ENCODE measurements around the gene OMP. TPM values are rescaled to one million over a fixed set of nuclear protein-coding genes. Genes with fewer than 3 reads are reported as not detected.
A peak's percentile ranks its signal among the peaks of the same experiment; 100 is the strongest.

Gene OMP
- total RNA-seq, 4 donors from 2014 or later: 1.0 to 2.1 TPM; not detected in 2

GRCh38 chr11:77144857-77145428 is 42.3 kb downstream of the OMP start:
- no peak overlapping the region for H3K27ac ChIP-seq
- intact Hi-C loops (cut with DNase I; ENCODE audit: low total_unique reads): no loop called here
- TF ChIP-seq, protein P1, sequence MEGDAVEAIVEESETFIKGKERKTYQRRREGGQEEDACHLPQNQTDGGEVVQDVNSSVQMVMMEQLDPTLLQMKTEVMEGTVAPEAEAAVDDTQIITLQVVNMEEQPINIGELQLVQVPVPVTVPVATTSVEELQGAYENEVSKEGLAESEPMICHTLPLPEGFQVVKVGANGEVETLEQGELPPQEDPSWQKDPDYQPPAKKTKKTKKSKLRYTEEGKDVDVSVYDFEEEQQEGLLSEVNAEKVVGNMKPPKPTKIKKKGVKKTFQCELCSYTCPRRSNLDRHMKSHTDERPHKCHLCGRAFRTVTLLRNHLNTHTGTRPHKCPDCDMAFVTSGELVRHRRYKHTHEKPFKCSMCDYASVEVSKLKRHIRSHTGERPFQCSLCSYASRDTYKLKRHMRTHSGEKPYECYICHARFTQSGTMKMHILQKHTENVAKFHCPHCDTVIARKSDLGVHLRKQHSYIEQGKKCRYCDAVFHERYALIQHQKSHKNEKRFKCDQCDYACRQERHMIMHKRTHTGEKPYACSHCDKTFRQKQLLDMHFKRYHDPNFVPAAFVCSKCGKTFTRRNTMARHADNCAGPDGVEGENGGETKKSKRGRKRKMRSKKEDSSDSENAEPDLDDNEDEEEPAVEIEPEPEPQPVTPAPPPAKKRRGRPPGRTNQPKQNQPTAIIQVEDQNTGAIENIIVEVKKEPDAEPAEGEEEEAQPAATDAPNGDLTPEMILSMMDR (IDR thresholded peaks at IDR 0.05): no peak
- TF ChIP-seq POLR2A (IDR thresholded peaks at IDR 0.05): no peak
- no peaks in the 10 kb centered on the region for H3K4me1 ChIP-seq
- H3K36me3 ChIP-seq: no peaks in the 10 kb centered on the region
- no peak for DNase-seq
- H3K9me3 ChIP-seq: no peaks in the 10 kb centered on the region
- no peaks in the 10 kb centered on the region for H3K27me3 ChIP-seq
- H3K4me3 ChIP-seq: no peak overlapping the region

- no peak overlapping the region for H3K4me3 ChIP-seq
- no peaks in the 10 kb centered on the region for H3K27me3 ChIP-seq
- no peaks in the 10 kb centered on the region for H3K36me3 ChIP-seq
- TF ChIP-seq POLR2A (IDR thresholded peaks at IDR 0.05): no peak
- TF ChIP-seq, protein P1 (IDR thresholded peaks at IDR 0.05): no peak
- DNase-seq: no peak
- H3K4me1 ChIP-seq: no peaks in the 10 kb centered on the region
- H3K27ac ChIP-seq: no peak overlapping the region
- intact Hi-C loops (cut with DNase I; ENCODE audit: low total_unique reads): no loop called here
- no peaks in the 10 kb centered on the region for H3K9me3 ChIP-seq
These were observed 43.8 kb downstream of the OMP start for GRCh38 chr11:77146261-77147035.

- no peaks in the 10 kb centered on the region for H3K27me3 ChIP-seq
- DNase-seq: no peak
- H3K27ac ChIP-seq: no peak overlapping the region
- no peaks in the 10 kb centered on the region for H3K9me3 ChIP-seq
- intact Hi-C loops (cut with DNase I; ENCODE audit: low total_unique reads): no loop called here
- no peaks in the 10 kb centered on the region for H3K4me1 ChIP-seq
- TF ChIP-seq, protein P1 (IDR thresholded peaks at IDR 0.05): no peak
- TF ChIP-seq POLR2A (IDR thresholded peaks at IDR 0.05): no peak
- no peaks in the 10 kb centered on the region for H3K36me3 ChIP-seq
- no peak overlapping the region for H3K4me3 ChIP-seq
These were observed 44.3 kb downstream of the OMP start for GRCh38 chr11:77147036-77147315.

GRCh38 chr11:77147668-77148321 is 45.2 kb downstream of the OMP start:
- intact Hi-C loops (cut with DNase I; ENCODE audit: low total_unique reads): no loop called here

More at GRCh38 chr11:77147668-77148321, 45.2 kb downstream of the OMP start:
- Histone ChIP-seq H3K27me3 (no peaks in the 10 kb centered on the region), H3K27ac (no peak overlapping the region), H3K4me3 (peak overlapping the region in 1 of 2 donors; percentile 21), H3K36me3 (no peaks in the 10 kb centered on the region), H3K4me1 (no peaks in the 10 kb centered on the region), H3K9me3 (no peaks in the 10 kb centered on the region)
- DNase-seq: no peak
- TF ChIP-seq POLR2A (IDR thresholded peaks at IDR 0.05): no peak
- TF ChIP-seq, protein P1 (IDR thresholded peaks at IDR 0.05): no peak

Data from uterus (tissue), 4 donors.